ENCODE measurements around the gene EFCC1. TPM values are rescaled to one million over a fixed set of nuclear protein-coding genes. Genes with fewer than 3 reads are reported as not detected.

Gene EFCC1
- total RNA-seq, 2 experiments from 2014 or later = 0.14 to 0.23 TPM

Other genes starting within 250 kb of the EFCC1 start
- gene ACAD9, start 121.7 kb upstream of the EFCC1 start, total RNA-seq = 10 to 100 TPM; 55.9 to 63.5 TPM
- gene CFAP92, start 7.2 kb upstream of the EFCC1 start, total RNA-seq = under 1 TPM in 1 of 2 experiments, not detected in 1; 0.22 TPM
- not detected for gene GP9, start 59.5 kb downstream of the EFCC1 start, total RNA-seq
- 10 to 100 TPM; 62.5 to 72.6 TPM for gene RAB43, start 120.5 kb downstream of the EFCC1 start, total RNA-seq
- gene ISY1, start 159.8 kb downstream of the EFCC1 start, total RNA-seq = 10 to 100 TPM; 52.1 to 59.0 TPM
- 100 to 1,000 TPM; 309 to 312 TPM for gene CNBP, start 182.6 kb downstream of the EFCC1 start, total RNA-seq
- 100 to 1,000 TPM; 131 to 138 TPM for gene COPG1, start 248.3 kb downstream of the EFCC1 start, total RNA-seq